Metanephros (tissue), 2 donors: Measurements from ENCODE around the gene IGFBP6. TPM values are rescaled to one million over a fixed set of nuclear protein-coding genes. Genes with fewer than 3 reads are reported as not detected.

Experiments
- small RNA-seq: library from RNA; depleted of rRNA; stranded (forward); fragments of <200 nt; gene quantifications from one replicate; pipeline ENCODE3, GENCODE V24; 2014; ENCODE audit warnings: low replicate concordance
- total RNA-seq: library from RNA; depleted of rRNA; stranded (reverse); fragments of >200 nt; gene quantifications from one replicate; pipeline ENCODE4 v1.2.3, GENCODE V29; 2014

Gene IGFBP6
- 32.1 TPM for total RNA-seq

GRCh38 chr12:53097564-53098353 is at the start of gene IGFBP6:
Gene IGFBP6, plus strand, starts transcription at chr12:53097667. Its CDS starts 51 bp downstream, at chr12:53097718.

DNA sequence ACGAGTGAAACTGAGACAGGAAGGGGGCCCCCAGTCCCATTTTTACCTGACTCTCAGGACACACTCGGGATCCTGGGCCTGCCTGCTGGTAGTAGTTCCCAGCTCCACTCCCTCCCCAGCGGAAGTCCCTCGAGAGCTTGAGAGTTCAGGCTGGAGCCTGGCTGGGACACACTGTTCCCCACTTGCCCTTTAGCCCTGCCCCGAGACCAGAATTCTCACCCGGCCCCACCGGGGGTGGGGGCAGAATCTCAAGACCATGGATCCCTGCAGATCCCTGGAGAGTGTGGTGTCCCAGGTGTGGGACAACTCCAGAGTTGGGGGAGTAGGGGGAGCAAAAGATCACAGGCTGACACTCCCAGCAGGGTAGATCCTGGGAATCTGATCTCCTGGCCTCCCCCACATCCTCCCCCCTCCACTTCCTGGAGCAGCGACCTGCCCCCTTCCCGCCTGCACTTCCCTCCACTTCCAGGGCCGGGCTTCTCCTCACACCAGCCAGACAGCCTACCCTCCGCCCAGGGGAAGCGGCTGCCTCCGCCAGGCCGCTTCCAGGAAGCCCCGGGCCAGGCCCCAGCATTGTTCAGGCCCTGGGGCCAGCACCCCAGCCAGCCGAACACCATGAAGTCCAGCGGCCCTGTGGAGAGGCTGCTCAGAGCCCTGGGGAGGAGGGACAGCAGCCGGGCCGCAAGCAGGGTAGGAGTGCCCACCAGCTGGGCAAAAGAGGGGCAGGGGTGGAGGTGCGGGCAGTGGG is 47.7 kb upstream of the IGFBP6 start, which contains the start of gene TNS2:
Gene TNS2 (plus strand): TSS at position 495 of the 748 bp plus-strand sequence. CDS start 121 bp downstream, at position 616.

GRCh38 chr12:53079226-53080117 is 18.0 kb upstream of the IGFBP6 start, which contains the start of gene SPRYD3:
Gene SPRYD3, minus strand, starts transcription at chr12:53079390. Its CDS starts 57 bp downstream, at chr12:53079333.

DNA sequence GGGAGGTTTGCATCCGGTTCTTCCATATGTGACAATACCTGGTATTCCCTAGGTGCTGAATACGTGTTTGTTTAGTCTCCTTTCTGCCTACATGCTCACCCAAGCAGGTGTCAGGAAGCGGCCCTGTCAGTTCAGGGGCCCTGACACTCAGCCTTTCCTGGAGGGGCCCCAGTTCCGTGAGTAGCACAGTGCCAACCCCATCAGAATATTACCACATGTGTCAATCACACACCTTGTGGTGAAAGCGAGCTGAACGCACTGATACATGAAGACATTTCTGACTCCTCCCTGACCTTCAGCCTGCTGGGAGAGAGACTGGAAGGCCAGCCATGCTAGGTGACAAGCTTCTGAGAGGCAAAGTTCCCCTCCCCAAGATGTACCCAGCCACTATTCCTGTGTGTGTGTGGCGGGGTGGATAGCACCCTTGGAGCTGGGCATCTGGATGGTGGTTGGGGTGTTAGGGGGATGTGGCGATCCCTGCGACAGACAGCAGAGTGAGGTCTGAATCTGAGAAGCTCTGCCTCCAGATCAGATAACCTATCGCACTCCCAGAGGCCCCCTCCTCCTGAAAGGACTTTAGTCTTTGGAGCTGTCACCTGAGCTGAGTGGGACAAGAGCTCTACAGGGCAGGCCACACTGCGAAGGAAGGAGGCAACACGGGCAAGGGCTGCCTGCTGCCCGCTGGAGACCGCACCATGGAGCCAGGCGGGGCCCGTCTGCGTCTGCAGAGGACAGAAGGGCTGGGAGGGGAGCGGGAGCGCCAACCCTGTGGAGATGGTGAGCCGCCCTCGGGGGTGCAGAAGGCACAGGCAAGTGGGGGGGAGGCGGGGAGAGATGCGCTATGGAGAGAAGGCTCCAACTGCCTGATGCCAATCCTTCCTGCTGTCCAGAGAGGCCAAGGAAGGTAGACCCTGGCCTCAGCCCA is 5.7 kb downstream of the IGFBP6 start, which contains the start of gene SOAT2:
Gene SOAT2 (plus strand): TSS at position 604 of the 925 bp plus-strand sequence. CDS start 92 bp downstream, at position 696.

Small RNAs within 50 kb of the gene (small RNA-seq; reads per million reads assigned to genes)
- not detected for gene HIGD1AP1
- gene MIR6757 = not detected
- not detected for gene RNU6-333P

Other genes starting within 250 kb of the IGFBP6 start
- gene KRT78, start 248.7 kb upstream of the IGFBP6 start, total RNA-seq = not detected
- 177 TPM for gene KRT8, start 192.6 kb upstream of the IGFBP6 start, total RNA-seq
- 109 TPM for gene KRT18, start 148.5 kb upstream of the IGFBP6 start, total RNA-seq
- 612 TPM for gene EIF4B, start 91.2 kb upstream of the IGFBP6 start, total RNA-seq
- gene TNS2, start 47.6 kb upstream of the IGFBP6 start, total RNA-seq = 106 TPM
- gene SPRYD3, start 18.3 kb upstream of the IGFBP6 start, total RNA-seq = 15.9 TPM
- 0.41 TPM for gene SOAT2, start 5.8 kb downstream of the IGFBP6 start, total RNA-seq
- 27.2 TPM for gene ZNF740, start 83.1 kb downstream of the IGFBP6 start, total RNA-seq
- gene CSAD, start 83.3 kb downstream of the IGFBP6 start, total RNA-seq = 74.5 TPM
- gene ITGB7, start 109.6 kb downstream of the IGFBP6 start, total RNA-seq = 3.7 TPM
- gene RARG, start 134.5 kb downstream of the IGFBP6 start, total RNA-seq = 38.4 TPM
- 9.9 TPM for gene ESPL1, start 170.6 kb downstream of the IGFBP6 start, total RNA-seq
- gene PFDN5, start 197.9 kb downstream of the IGFBP6 start, total RNA-seq = 462 TPM
- 36.9 TPM for gene MYG1, start 202.0 kb downstream of the IGFBP6 start, total RNA-seq
- 57.4 TPM for gene AAAS, start 223.9 kb downstream of the IGFBP6 start, total RNA-seq
- 0.23 TPM for gene SP7, start 238.7 kb downstream of the IGFBP6 start, total RNA-seq